Endothelial cell of umbilical vein (primary cell): ENCODE results near the gene KIF26B. TPM values are rescaled to one million over a fixed set of nuclear protein-coding genes. Genes with fewer than 3 reads are reported as not detected.

Experiments used
- BruUV-seq: library from RNA; stranded (reverse); fragments of 400-500 nt; replicated peaks from 2 replicates; lab custom pipeline; 2021; lab: Mats Ljungman, UMichigan
- CTCF ChIA-PET: fragments of 300-600, 350-600 bp; sonication (Branson Sonifier 250); formaldehyde crosslinking; loops from one replicate; lab custom pipeline; 2021; ENCODE audit warnings: antibody characterized with exemption, inconsistent platforms; lab: Charles Lee
- POLR2A ChIA-PET: fragments of 300-600, 350-600 bp; sonication (Branson Sonifier 250); formaldehyde crosslinking; loops from one replicate; lab custom pipeline; 2021; ENCODE audit warnings: antibody characterized with exemption, inconsistent platforms; lab: Charles Lee
- DNase-seq: peaks from one replicate; pipeline ENCODE4 v3.0.0-alpha.2; 2011; ENCODE audit warnings: low read depth, low spot score
- FAIRE-seq: peaks from 2 replicates; lab custom pipeline; 2011; peaks lifted over from hg19 to GRCh38; lab: Jason Lieb, UNC
- H2AFZ ChIP-seq: 2 replicates; pipeline ENCODE4 v1.6.0; 2012; ENCODE audit warnings: low read depth, low read length, control low read depth, inconsistent platforms
- H3K27ac ChIP-seq: 2 replicates; pipeline ENCODE4 v1.5.1; 2011; ENCODE audit warnings: low read depth, mild to moderate bottlenecking, control low read depth, low read length, moderate library complexity; ENCODE audit not compliant: insufficient read depth
- H3K27me3 ChIP-seq, 2 experiments: 2 replicates each; pipeline versions ENCODE4 v1.6.0 to v1.6.1; 2011; ENCODE audit warnings: low read length in 2 of 2, mixed read lengths in 1 of 2; ENCODE audit not compliant: control insufficient read depth in 2 of 2, insufficient read depth in 2 of 2
- H3K36me3 ChIP-seq, 2 experiments: 2 replicates in 1 of 2; 3 replicates in 1 of 2; pipeline ENCODE4 v1.5.1; 2011; ENCODE audit warnings: low read length in 2 of 2, mild to moderate bottlenecking in 1 of 2, moderate library complexity in 1 of 2; ENCODE audit not compliant: control insufficient read depth in 2 of 2, insufficient read depth in 2 of 2; ENCODE audit errors: extremely low read depth in 1 of 2
- H3K4me1 ChIP-seq: 3 replicates; pipeline ENCODE4 v1.5.1; 2011; ENCODE audit warnings: mild to moderate bottlenecking, low read length; ENCODE audit not compliant: control insufficient read depth, insufficient read depth; ENCODE audit errors: extremely low read depth
- H3K4me2 ChIP-seq: 2 replicates; pipeline ENCODE4 v1.6.1; 2011; ENCODE audit warnings: low read length, control low read depth, mixed read lengths; ENCODE audit not compliant: insufficient read depth
- H3K4me3 ChIP-seq, 3 experiments: fragments of 200-600 bp in 1 of 3; sonication (generic), shearing (Covaris generic) in 1 of 3; replicated peaks in 1 of 3; 2 replicates each; pipeline ENCODE4 v1.5.1; 2011 to 2016; ENCODE audit warnings: control low read depth in 3 of 3, low read length in 3 of 3, mild to moderate bottlenecking in 2 of 3, inconsistent platforms in 1 of 3, low read depth in 1 of 3, moderate library complexity in 1 of 3; ENCODE audit not compliant: insufficient read depth in 1 of 3
- H3K79me2 ChIP-seq: 2 replicates; pipeline ENCODE4 v1.6.0; 2012; ENCODE audit warnings: low read length, inconsistent platforms; ENCODE audit not compliant: control insufficient read depth, insufficient read depth
- H3K9ac ChIP-seq: replicated peaks from 2 replicates; pipeline ENCODE3; 2011; ENCODE audit warnings: low read length, control low read depth; ENCODE audit not compliant: insufficient read depth; ENCODE audit errors: extremely low read depth
- H3K9me1 ChIP-seq: replicated peaks from 3 replicates; pipeline ENCODE4 v1.6.0; 2011; ENCODE audit warnings: mild to moderate bottlenecking, low read length; ENCODE audit not compliant: control insufficient read depth, insufficient read depth; ENCODE audit errors: extremely low read depth
- H3K9me3 ChIP-seq: replicated peaks from 2 replicates; pipeline ENCODE4 v1.5.1; 2012; ENCODE audit warnings: low read length, inconsistent platforms; ENCODE audit not compliant: control insufficient read depth, insufficient read depth
- H4K20me1 ChIP-seq: replicated peaks from 2 replicates; pipeline ENCODE3; 2011; ENCODE audit warnings: mild to moderate bottlenecking, low read length; ENCODE audit not compliant: control insufficient read depth, insufficient read depth; ENCODE audit errors: extremely low read depth
- CTCF ChIP-seq, 2 donors: IDR thresholded peaks; 1 replicate in 1 of 2; 2 replicates in 1 of 2; pipeline ENCODE4 v1.5.1; 2011; ENCODE audit warnings: low read length in 2 of 2, mild to moderate bottlenecking in 2 of 2, moderate library complexity in 2 of 2, control low read depth in 1 of 2, inconsistent platforms in 1 of 2, low read depth in 1 of 2; ENCODE audit not compliant: insufficient read depth in 1 of 2; ENCODE audit errors: extremely low read depth in 1 of 2
- EZH2 ChIP-seq: IDR thresholded peaks from 2 replicates; pipeline ENCODE4 v1.6.1; 2012; ENCODE audit warnings: borderline replicate concordance, low read depth, mild to moderate bottlenecking, moderate library complexity, low read length, inconsistent platforms; ENCODE audit not compliant: severe bottlenecking
- FOS ChIP-seq: IDR thresholded peaks from 2 replicates; pipeline ENCODE4 v1.6.1; 2011; ENCODE audit warnings: mild to moderate bottlenecking, low read length, moderate library complexity, borderline replicate concordance; ENCODE audit not compliant: insufficient read depth
- GATA2 ChIP-seq: IDR thresholded peaks from 2 replicates; pipeline ENCODE4 v1.7.0; 2011; ENCODE audit warnings: low read depth, mild to moderate bottlenecking, moderate library complexity, mixed read lengths, low read length; ENCODE audit not compliant: insufficient read length, insufficient read depth
- JUN ChIP-seq: IDR thresholded peaks from 2 replicates; pipeline ENCODE4 v1.6.1; 2011; ENCODE audit warnings: borderline replicate concordance, low read depth; ENCODE audit not compliant: insufficient read length, insufficient read depth
- MAX ChIP-seq: IDR thresholded peaks from 2 replicates; pipeline ENCODE4 v1.6.1; 2011; ENCODE audit not compliant: insufficient read depth, insufficient read length
- MYC ChIP-seq: IDR thresholded peaks from one replicate; pipeline ENCODE4 v1.6.1; 2011; ENCODE audit warnings: mild to moderate bottlenecking, low read depth, low read length
- POLR2A ChIP-seq: IDR thresholded peaks from 2 replicates; pipeline ENCODE4 v1.6.1; 2012; ENCODE audit warnings: low read depth, mild to moderate bottlenecking, control low read depth, low read length
- POLR2AphosphoS5 ChIP-seq: IDR thresholded peaks from 2 replicates; pipeline ENCODE4 v1.6.1; 2012; ENCODE audit warnings: low read depth, mild to moderate bottlenecking, control low read depth, low read length, moderate library complexity; ENCODE audit not compliant: insufficient read depth
- dilution Hi-C: fragments of 300-500 bp; cut with MboI; formaldehyde crosslinking; loops from one replicate; pipeline ENCODE4 v1.15.0; 2019; ENCODE audit warnings: low sequenced_read_pairs; ENCODE audit not compliant: extremely low pct_ligation_motif_present
- intact Hi-C: fragments of 100-400 bp; cut with micrococcal nuclease; formaldehyde crosslinking; loops from one replicate; pipeline ENCODE4 v1.10.0; 2022
- polyA plus RNA-seq, 4 experiments: library from polyadenylated mRNA; depleted of rRNA in 3 of 4; stranded (reverse) in 3 of 4; unstranded in 1 of 4; fragments of >200 nt; gene quantifications; 2 replicates each; pipeline versions ENCODE4 v1.2.1 to v1.2.3, GENCODE V29; 2011 to 2012; ENCODE audit warnings: missing spikeins in 1 of 4
- total RNA-seq: library from RNA; stranded (reverse); gene quantifications from 2 replicates; pipeline ENCODE4 v1.2.3, GENCODE V29; 2021

The KIF26B gene
- total and polyA plus RNA-seq, 2 donors (not counting 3 experiments of a cell fraction or from before 2014, with no cell fraction given), result 0.04 to 0.49 TPM

- no peak for DNase-seq
- Histone ChIP-seq H3K79me2 (no peaks in the 10 kb centered on the region), H3K4me1 (no peaks in the 10 kb centered on the region), H3K9me1 (no peaks in the 10 kb centered on the region), H4K20me1 (no peaks in the 10 kb centered on the region), H3K4me3 (no peak overlapping the region), H3K27ac (no peak overlapping the region), H3K9ac (no peak overlapping the region), H3K36me3 (no peaks in the 10 kb centered on the region), H3K4me2 (no peak overlapping the region), H3K9me3 (no peaks in the 10 kb centered on the region), H2AFZ (no peak overlapping the region), H3K27me3 (no peaks in the 10 kb centered on the region)
- dilution Hi-C loops (no loop called here), intact Hi-C loops (loop anchor here (10.0 kb wide), 1 partner anchor 224 kb away; no protein-coding TSS in a partner anchor)
- FAIRE-seq, result no peak
- no TSS peak for BruUV-seq
- TF ChIP-seq MAX (no peak), MYC (no peak), POLR2AphosphoS5 (no peak), POLR2A (no peak), FOS (no peak), GATA2 (no peak), JUN (no peak), EZH2 (no peak), CTCF (IDR thresholded peaks at IDR 0.05; ENCODE audit: extremely low read depth in 1 of 2, insufficient read depth in 1 of 2, low read depth in 1 of 2, low read length in 2 of 2) (no peak)
- CTCF ChIA-PET, result no interaction called here
- POLR2A ChIA-PET, result no interaction called here
These were observed 144.0 kb downstream of the KIF26B start for GRCh38 chr1:245298781-245299180.
